Hepatocyte (in vitro differentiated cells): Measurements from ENCODE around the gene SLC31A1. TPM values are rescaled to one million over a fixed set of nuclear protein-coding genes. Genes with fewer than 3 reads are reported as not detected.

Experiments
- DNase-seq: peaks from one replicate; pipeline ENCODE4 v3.0.0-alpha.2; 2016; ENCODE audit warnings: low spot score
- H2AFZ ChIP-seq: fragments of 200-600 bp; sonication (generic); 2 replicates; pipeline ENCODE4 v1.6.0; 2016; ENCODE audit warnings: antibody characterized with exemption, mild to moderate bottlenecking
- H3K27ac ChIP-seq: fragments of 200-600 bp; sonication (generic); 2 replicates; pipeline ENCODE4 v1.5.1; 2016; ENCODE audit warnings: mild to moderate bottlenecking
- H3K27me3 ChIP-seq: fragments of 200-600 bp; sonication (generic); 2 replicates; pipeline ENCODE4 v1.6.1; 2016
- H3K36me3 ChIP-seq: fragments of 200-600 bp; sonication (generic); replicated peaks from 2 replicates; pipeline ENCODE4 v1.5.1; 2016; ENCODE audit warnings: low read depth; ENCODE audit not compliant: insufficient read depth
- H3K4me1 ChIP-seq: fragments of 200-600 bp; sonication (generic); 2 replicates; pipeline ENCODE4 v1.5.1; 2016; ENCODE audit warnings: mild to moderate bottlenecking, moderate library complexity; ENCODE audit not compliant: insufficient read depth
- H3K4me2 ChIP-seq: fragments of 200-600 bp; sonication (generic); 2 replicates; pipeline ENCODE4 v1.6.0; 2016
- H3K4me3 ChIP-seq: fragments of 200-600 bp; sonication (generic); 2 replicates; pipeline ENCODE4 v1.5.1; 2016; ENCODE audit warnings: mild to moderate bottlenecking
- H3K79me2 ChIP-seq: fragments of 200-600 bp; sonication (generic); 2 replicates; pipeline ENCODE4 v1.6.0; 2017; ENCODE audit warnings: mild to moderate bottlenecking
- H3K9me2 ChIP-seq: fragments of 200-600 bp; sonication (generic); replicated peaks from 2 replicates; pipeline ENCODE4 v1.6.0; 2017; ENCODE audit warnings: mild to moderate bottlenecking; ENCODE audit not compliant: insufficient read depth
- H3K9me3 ChIP-seq: fragments of 200-600 bp; sonication (generic); 2 replicates; pipeline ENCODE4 v1.5.1; 2016; ENCODE audit warnings: low read depth, mild to moderate bottlenecking
- H4K20me1 ChIP-seq: fragments of 200-600 bp; sonication (generic); 2 replicates; pipeline ENCODE4 v1.6.0; 2016; ENCODE audit warnings: mild to moderate bottlenecking; ENCODE audit not compliant: insufficient read depth, poor library complexity, severe bottlenecking
- EZH2 ChIP-seq: fragments of 200-600 bp; sonication (generic); IDR thresholded peaks from 2 replicates; pipeline ENCODE4 v1.6.1; 2016; ENCODE audit warnings: antibody characterized with exemption, mild to moderate bottlenecking, borderline replicate concordance
- EZH2phosphoT487 ChIP-seq: fragments of 200-600 bp; sonication (generic); IDR thresholded peaks from one replicate; pipeline ENCODE4 v1.6.1; 2018; ENCODE audit warnings: antibody characterized with exemption, mild to moderate bottlenecking, low read depth, moderate library complexity; ENCODE audit not compliant: unreplicated experiment, severe bottlenecking
- WGBS: methylation state at CpG from one replicate; pipeline ENCODE4 v1.1.6; 2016; ENCODE audit warnings: low lambda C conversion rate; ENCODE audit errors: missing lambda C conversion rate; 5-methylcytosine and 5-hydroxymethylcytosine counted together
- polyA plus RNA-seq: library from polyadenylated mRNA; unstranded; fragments of >200 nt; fragmentation: Nextera tagmentation; extraction: Ambion mirVana; gene quantifications from 2 replicates; pipeline ENCODE4 v1.2.1, GENCODE V29; 2016
- total RNA-seq: library from RNA; depleted of rRNA; stranded (reverse); fragments of >200 nt; gene quantifications from 2 replicates; pipeline ENCODE4 v1.2.3, GENCODE V29; 2014
- TF ChIP-seq, protein P1 (sequence below): fragments of 200-600 bp; sonication (generic); IDR thresholded peaks from 2 replicates; pipeline ENCODE4 v1.5.1; 2016; ENCODE audit warnings: antibody characterized with exemption, mild to moderate bottlenecking; ENCODE audit not compliant: poor library complexity

SLC31A1 gene
- total and polyA plus RNA-seq, 2 experiments from 2014 or later: 29.7 to 43.3 TPM

DNA sequence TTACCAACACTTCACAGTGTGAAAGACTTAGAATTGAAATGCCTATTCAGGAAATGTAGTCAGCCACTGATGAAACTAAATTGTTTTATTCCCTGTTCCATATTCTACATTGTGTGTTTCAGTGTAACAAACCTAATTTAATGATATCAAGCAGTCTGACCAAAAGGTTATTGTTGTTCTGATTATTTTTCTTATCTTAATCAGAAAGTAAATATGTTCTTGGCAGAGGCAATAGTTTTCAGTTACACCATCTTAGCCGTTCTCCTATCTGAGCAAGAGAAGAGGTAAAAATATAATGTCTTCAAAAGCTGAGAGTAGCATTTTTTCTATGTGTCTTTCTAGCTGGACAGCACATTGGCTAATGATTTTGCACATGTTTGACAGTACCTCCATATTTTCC is 36.9 kb downstream of the SLC31A1 start:
- Histone ChIP-seq H3K79me2 (peaks cover 7% of the 10 kb centered on the region), H3K4me2 (no peak overlapping the region), H3K4me1 (no peaks in the 10 kb centered on the region), H4K20me1 (no peaks in the 10 kb centered on the region), H3K27ac (no peak overlapping the region), H3K4me3 (no peak overlapping the region), H3K9me2 (no peaks in the 10 kb centered on the region), H2AFZ (no peak overlapping the region), H3K27me3 (no peaks in the 10 kb centered on the region), H3K9me3 (no peaks in the 10 kb centered on the region), H3K36me3 (no peaks in the 10 kb centered on the region)
- TF ChIP-seq EZH2 (no peak), EZH2phosphoT487 (no peak)
- TF ChIP-seq, protein P1, sequence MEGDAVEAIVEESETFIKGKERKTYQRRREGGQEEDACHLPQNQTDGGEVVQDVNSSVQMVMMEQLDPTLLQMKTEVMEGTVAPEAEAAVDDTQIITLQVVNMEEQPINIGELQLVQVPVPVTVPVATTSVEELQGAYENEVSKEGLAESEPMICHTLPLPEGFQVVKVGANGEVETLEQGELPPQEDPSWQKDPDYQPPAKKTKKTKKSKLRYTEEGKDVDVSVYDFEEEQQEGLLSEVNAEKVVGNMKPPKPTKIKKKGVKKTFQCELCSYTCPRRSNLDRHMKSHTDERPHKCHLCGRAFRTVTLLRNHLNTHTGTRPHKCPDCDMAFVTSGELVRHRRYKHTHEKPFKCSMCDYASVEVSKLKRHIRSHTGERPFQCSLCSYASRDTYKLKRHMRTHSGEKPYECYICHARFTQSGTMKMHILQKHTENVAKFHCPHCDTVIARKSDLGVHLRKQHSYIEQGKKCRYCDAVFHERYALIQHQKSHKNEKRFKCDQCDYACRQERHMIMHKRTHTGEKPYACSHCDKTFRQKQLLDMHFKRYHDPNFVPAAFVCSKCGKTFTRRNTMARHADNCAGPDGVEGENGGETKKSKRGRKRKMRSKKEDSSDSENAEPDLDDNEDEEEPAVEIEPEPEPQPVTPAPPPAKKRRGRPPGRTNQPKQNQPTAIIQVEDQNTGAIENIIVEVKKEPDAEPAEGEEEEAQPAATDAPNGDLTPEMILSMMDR: no peak
- 73% methylated on average over 1 of the region's 1 CpG for WGBS
- DNase-seq: no peak

DNA sequence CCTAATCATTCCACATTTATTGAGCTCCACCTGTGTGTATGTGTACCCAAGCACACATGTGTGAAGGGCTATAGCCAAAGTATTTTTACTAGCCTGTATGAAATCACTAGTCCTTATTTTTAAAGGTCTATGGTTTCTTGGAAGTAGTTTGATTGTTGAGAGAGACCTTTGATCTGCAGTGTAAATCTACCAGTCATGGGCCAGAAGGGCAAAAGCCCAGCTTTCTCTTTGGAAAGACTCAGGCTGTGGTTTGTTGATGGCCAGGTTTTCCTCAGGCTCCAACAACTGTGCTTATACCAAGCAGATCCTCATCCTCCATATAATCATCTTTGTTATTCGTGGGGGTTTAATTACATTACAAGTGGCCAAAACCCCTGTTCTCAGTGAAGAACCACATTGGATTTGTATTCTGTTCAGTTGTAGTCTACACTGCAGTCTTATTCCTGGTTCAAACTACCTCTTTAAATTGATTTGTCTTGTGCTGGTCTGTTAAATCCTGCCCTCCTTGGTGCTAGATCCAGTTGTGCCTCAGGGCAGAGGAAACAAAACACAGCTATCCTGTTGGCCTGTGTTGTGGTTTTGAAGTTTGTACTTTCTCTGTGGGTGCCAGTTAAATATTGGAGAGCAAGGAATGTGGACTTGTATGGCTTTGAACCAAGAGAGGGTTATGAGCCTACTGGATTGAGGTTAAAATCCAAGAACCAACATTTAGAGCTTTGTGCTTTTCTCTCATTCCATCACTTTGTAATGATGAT is 40.8 kb downstream of the SLC31A1 start:
- Histone ChIP-seq H3K27ac (no peak overlapping the region), H2AFZ (no peak overlapping the region), H3K4me3 (no peak overlapping the region), H3K79me2 (no peaks in the 10 kb centered on the region), H3K9me2 (no peaks in the 10 kb centered on the region), H3K36me3 (no peaks in the 10 kb centered on the region), H4K20me1 (no peaks in the 10 kb centered on the region), H3K9me3 (no peaks in the 10 kb centered on the region), H3K4me2 (no peak overlapping the region), H3K27me3 (no peaks in the 10 kb centered on the region), H3K4me1 (no peaks in the 10 kb centered on the region)
- DNase-seq: no peak
- WGBS: 94% methylated on average over 1 of the region's 1 CpG
- TF ChIP-seq EZH2: no peak
- TF ChIP-seq, protein P1: no peak
- TF ChIP-seq EZH2phosphoT487: no peak

GRCh38 chr9:113266174-113266573 is 44.8 kb downstream of the SLC31A1 start:
- DNase-seq: no peak
- Histone ChIP-seq H3K4me1 (no peaks in the 10 kb centered on the region), H3K4me2 (no peak overlapping the region), H2AFZ (no peak overlapping the region), H3K9me2 (no peaks in the 10 kb centered on the region), H3K9me3 (no peaks in the 10 kb centered on the region), H3K27me3 (no peaks in the 10 kb centered on the region), H3K27ac (no peak overlapping the region), H3K4me3 (no peak overlapping the region), H3K79me2 (no peaks in the 10 kb centered on the region), H4K20me1 (no peaks in the 10 kb centered on the region), H3K36me3 (no peaks in the 10 kb centered on the region)
- WGBS: 73% methylated on average over 3 of the region's 3 CpGs
- TF ChIP-seq, protein P1: no peak
- no peak for TF ChIP-seq EZH2
- no peak for TF ChIP-seq EZH2phosphoT487
